ENCODE results near the gene ABHD17A. TPM values are rescaled to one million over a fixed set of nuclear protein-coding genes. Genes with fewer than 3 reads are reported as not detected.

ABHD17A gene
- total and polyA plus RNA-seq, 9 of the 15 experiments (the other 6 are each of a cell fraction or from before 2014, with no cell fraction given), result 0.04 to 135 (median 21.8) TPM; not detected in 1

DNA sequence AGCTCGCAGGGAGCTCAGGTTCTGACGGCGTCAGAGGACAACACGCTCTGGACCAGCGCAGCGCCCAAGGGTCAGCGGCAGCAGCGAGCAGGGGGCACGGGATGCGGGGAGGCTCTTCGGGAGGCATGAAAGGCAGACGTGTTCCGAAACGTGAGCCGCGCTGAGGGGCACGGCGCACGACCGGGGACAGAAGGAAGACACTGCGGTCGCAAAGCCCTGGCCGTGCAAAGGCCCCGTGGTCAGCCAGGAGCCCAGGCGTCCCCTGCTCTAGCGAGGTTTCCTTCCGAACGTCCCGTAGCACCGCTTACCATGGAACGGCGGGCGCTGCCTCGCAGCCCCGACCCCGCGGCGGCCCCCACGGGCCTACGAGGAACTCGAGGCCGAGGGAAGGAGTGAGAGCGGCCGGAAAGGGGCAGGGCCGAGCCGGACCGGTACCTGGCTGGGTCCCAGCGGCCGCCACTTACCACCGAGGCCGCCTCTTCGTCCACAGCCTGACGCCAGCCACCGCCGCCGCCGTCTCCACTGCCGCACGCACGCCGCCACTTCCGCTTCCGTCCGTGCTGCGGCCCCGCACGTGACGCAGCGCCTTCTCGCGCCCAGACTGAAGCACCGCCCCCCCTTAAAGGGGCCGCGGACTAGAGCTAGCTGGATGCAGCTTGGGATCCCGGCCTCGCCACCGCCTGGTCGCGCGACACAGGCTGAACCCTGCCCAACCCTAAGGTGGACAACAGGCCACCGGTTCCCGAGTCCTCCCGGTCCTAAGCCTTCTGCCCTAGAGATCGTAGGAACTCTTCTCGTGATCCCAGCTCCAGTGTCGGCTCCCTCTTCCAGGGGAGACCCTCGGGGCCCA lies 9.4 kb downstream of the ABHD17A start (continued):
- peak; percentile 71 for TF ChIP-seq KDM5B (IDR thresholded peaks at IDR 0.05; ENCODE audit: insufficient replicate concordance, low read depth, low read length)
- TF ChIP-seq, protein P1, sequence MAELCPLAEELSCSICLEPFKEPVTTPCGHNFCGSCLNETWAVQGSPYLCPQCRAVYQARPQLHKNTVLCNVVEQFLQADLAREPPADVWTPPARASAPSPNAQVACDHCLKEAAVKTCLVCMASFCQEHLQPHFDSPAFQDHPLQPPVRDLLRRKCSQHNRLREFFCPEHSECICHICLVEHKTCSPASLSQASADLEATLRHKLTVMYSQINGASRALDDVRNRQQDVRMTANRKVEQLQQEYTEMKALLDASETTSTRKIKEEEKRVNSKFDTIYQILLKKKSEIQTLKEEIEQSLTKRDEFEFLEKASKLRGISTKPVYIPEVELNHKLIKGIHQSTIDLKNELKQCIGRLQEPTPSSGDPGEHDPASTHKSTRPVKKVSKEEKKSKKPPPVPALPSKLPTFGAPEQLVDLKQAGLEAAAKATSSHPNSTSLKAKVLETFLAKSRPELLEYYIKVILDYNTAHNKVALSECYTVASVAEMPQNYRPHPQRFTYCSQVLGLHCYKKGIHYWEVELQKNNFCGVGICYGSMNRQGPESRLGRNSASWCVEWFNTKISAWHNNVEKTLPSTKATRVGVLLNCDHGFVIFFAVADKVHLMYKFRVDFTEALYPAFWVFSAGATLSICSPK (IDR thresholded peaks at IDR 0.05; ENCODE audit: borderline replicate concordance), result no peak
- TF ChIP-seq, protein P2, sequence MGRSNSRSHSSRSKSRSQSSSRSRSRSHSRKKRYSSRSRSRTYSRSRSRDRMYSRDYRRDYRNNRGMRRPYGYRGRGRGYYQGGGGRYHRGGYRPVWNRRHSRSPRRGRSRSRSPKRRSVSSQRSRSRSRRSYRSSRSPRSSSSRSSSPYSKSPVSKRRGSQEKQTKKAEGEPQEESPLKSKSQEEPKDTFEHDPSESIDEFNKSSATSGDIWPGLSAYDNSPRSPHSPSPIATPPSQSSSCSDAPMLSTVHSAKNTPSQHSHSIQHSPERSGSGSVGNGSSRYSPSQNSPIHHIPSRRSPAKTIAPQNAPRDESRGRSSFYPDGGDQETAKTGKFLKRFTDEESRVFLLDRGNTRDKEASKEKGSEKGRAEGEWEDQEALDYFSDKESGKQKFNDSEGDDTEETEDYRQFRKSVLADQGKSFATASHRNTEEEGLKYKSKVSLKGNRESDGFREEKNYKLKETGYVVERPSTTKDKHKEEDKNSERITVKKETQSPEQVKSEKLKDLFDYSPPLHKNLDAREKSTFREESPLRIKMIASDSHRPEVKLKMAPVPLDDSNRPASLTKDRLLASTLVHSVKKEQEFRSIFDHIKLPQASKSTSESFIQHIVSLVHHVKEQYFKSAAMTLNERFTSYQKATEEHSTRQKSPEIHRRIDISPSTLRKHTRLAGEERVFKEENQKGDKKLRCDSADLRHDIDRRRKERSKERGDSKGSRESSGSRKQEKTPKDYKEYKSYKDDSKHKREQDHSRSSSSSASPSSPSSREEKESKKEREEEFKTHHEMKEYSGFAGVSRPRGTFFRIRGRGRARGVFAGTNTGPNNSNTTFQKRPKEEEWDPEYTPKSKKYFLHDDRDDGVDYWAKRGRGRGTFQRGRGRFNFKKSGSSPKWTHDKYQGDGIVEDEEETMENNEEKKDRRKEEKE (IDR thresholded peaks at IDR 0.05; ENCODE audit: borderline replicate concordance in 1 of 2, control insufficient read depth in 1 of 2, low read depth in 2 of 2, low read length in 1 of 2), result 0 out of 4 replicates have a peak, but pooled peaks of 1 of the 2 experiments have one; percentile 22
- TF ChIP-seq ZBTB7A (IDR thresholded peaks at IDR 0.05; ENCODE audit: borderline replicate concordance, control insufficient read depth, low read depth, low read length), result peak; percentile 92
- TF ChIP-seq BRF1 (IDR thresholded peaks at IDR 0.05; ENCODE audit: borderline replicate concordance, extremely low read depth, insufficient read length), result no peak
- TF ChIP-seq PRMT5 (CRISPR knock-in tag; IDR thresholded peaks at IDR 0.05), result no peak
- TF ChIP-seq, protein P3, sequence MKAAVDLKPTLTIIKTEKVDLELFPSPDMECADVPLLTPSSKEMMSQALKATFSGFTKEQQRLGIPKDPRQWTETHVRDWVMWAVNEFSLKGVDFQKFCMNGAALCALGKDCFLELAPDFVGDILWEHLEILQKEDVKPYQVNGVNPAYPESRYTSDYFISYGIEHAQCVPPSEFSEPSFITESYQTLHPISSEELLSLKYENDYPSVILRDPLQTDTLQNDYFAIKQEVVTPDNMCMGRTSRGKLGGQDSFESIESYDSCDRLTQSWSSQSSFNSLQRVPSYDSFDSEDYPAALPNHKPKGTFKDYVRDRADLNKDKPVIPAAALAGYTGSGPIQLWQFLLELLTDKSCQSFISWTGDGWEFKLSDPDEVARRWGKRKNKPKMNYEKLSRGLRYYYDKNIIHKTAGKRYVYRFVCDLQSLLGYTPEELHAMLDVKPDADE (conservative IDR thresholded peaks at IDR 0.05; ENCODE audit: control insufficient read depth, low read depth, low read length), result peak; percentile 87
- no peak for TF ChIP-seq HEY1 (CRISPR knock-in tag; IDR thresholded peaks at IDR 0.05; ENCODE audit: borderline replicate concordance)
- peak; percentile 83; the same call in 1 of the 2 replicates for TF ChIP-seq CGGBP1 (CRISPR knock-in tag; IDR thresholded peaks at IDR 0.05)
- TF ChIP-seq GATA2 (CRISPR knock-in tag; IDR thresholded peaks at IDR 0.05), result no peak
- no peak for TF ChIP-seq CBX2 (IDR thresholded peaks at IDR 0.05; ENCODE audit: insufficient read depth, low read length, poor library complexity, severe bottlenecking)
- TF ChIP-seq PHF21A (IDR thresholded peaks at IDR 0.05; ENCODE audit: borderline replicate concordance, low read depth), result no peak
- peak; percentile 37; the same call in 1 of the 2 replicates for TF ChIP-seq TGIF2 (CRISPR knock-in tag; IDR thresholded peaks at IDR 0.05)
- TF ChIP-seq VEZF1 (CRISPR knock-in tag; IDR thresholded peaks at IDR 0.05), result peak; percentile 76
- no peak for TF ChIP-seq ZNF764 (CRISPR knock-in tag; IDR thresholded peaks at IDR 0.05; ENCODE audit: low read depth)
- TF ChIP-seq HIVEP1 (CRISPR knock-in tag; IDR thresholded peaks at IDR 0.05), result 0 out of 2 replicates have a peak, but pooled peaks have one; percentile 2
- peak; percentile 87 for TF ChIP-seq ZFX (CRISPR knock-in tag; IDR thresholded peaks at IDR 0.05)

All from K562 (cell line).